GM21515 (cell line): ENCODE results near the gene RAB4B.
"Not testable (repeated sequence)": the region's sequence is repeated elsewhere in the genome, so short reads cannot be mapped to it uniquely, and the experiment has no call there.

Source experiments
- ATAC-seq: cut with Tn5 transposase; IDR thresholded peaks from one replicate; pipeline ENCODE4 v1.9.1; 2021; ENCODE audit not compliant: unreplicated experiment

The RAB4B gene

GRCh38 chr19:40750874-40751537 is 27.0 kb upstream of the RAB4B start, which contains the start of gene SNRPA:
Gene SNRPA, plus strand, starts transcription at chr19:40751203. Its CDS starts 206 bp downstream, at chr19:40751409.
- ATAC-seq: peak; percentile 50

GRCh38 chr19:40752257-40752781 is 25.7 kb upstream of the RAB4B start:
- no peak for ATAC-seq

GRCh38 chr19:40754611-40755247 is 23.3 kb upstream of the RAB4B start:
- ATAC-seq: no peak

- ATAC-seq: no peak
These were observed 22.8 kb upstream of the RAB4B start for GRCh38 chr19:40755248-40755624.

GRCh38 chr19:40755791-40756190 is 22.3 kb upstream of the RAB4B start:
- no peak for ATAC-seq

- ATAC-seq: no peak
These were observed 21.4 kb upstream of the RAB4B start for GRCh38 chr19:40756502-40757110.

GRCh38 chr19:40758491-40758890 is 19.6 kb upstream of the RAB4B start:
- no peak for ATAC-seq

GRCh38 chr19:40759352-40759751 is 18.7 kb upstream of the RAB4B start:
- ATAC-seq: no peak

- ATAC-seq: no peak
These were observed 15.1 kb upstream of the RAB4B start for GRCh38 chr19:40762754-40763470.

- no peak for ATAC-seq
These were observed 14.5 kb upstream of the RAB4B start for GRCh38 chr19:40763526-40763925.

- no peak for ATAC-seq
These were observed 14.1 kb upstream of the RAB4B start for GRCh38 chr19:40763963-40764362.

GRCh38 chr19:40766385-40766784 is 11.7 kb upstream of the RAB4B start:
- not testable (repeated sequence) for ATAC-seq

GRCh38 chr19:40768869-40769268 is 9.2 kb upstream of the RAB4B start:
- ATAC-seq: no peak

- ATAC-seq: not testable (repeated sequence)
These were observed 6.8 kb upstream of the RAB4B start for GRCh38 chr19:40771101-40771862.

GRCh38 chr19:40774916-40775631 is 3.0 kb upstream of the RAB4B start, which contains the start of gene MIA:
Gene MIA, plus strand, starts transcription at chr19:40775521. Its CDS starts 22 bp downstream, at chr19:40775543.
- ATAC-seq: no peak

GRCh38 chr19:40775632-40776022 is 2.4 kb upstream of the RAB4B start:
- ATAC-seq: no peak

GRCh38 chr19:40776364-40776763 is 1.7 kb upstream of the RAB4B start:
- ATAC-seq: no peak

- peak; percentile 55 for ATAC-seq
These were observed 959 bp upstream of the RAB4B start for GRCh38 chr19:40776932-40777644.

- ATAC-seq: no peak
These were observed 456 bp upstream of the RAB4B start for GRCh38 chr19:40777645-40777936.
